HG03521 (cell line): ENCODE results near the gene VPS35L.

Experiments used
- ATAC-seq: cut with Tn5 transposase; IDR thresholded peaks from one replicate; pipeline ENCODE4 v1.9.1; 2021; ENCODE audit warnings: mild to moderate bottlenecking, moderate library complexity; ENCODE audit not compliant: unreplicated experiment

Gene VPS35L

DNA sequence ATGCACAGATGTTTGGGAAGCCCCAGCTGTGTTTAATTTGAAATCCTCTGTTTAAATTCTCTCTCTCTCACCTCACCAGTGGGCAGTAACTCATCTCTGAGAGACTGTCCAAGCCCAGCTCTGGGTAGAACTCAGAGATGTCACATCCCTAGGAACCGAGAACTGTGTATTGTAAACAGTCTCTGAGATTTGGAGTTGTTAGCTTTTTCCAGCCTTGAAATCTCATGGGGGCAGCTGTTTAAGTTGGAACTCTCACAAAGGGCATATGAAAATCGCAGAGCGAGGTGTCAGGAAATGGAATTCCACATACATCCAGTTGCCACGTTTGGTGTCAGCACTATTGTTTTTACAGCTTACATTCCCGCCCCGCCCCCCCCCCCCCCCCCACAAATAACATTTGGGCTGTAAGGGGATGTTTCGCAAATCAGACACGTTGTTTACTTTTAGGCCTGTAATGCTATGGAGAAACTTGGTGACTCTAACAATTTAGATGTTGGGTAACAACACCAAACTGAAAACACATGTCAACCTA lies 34.3 kb downstream of the VPS35L start:
- no peak for ATAC-seq

DNA sequence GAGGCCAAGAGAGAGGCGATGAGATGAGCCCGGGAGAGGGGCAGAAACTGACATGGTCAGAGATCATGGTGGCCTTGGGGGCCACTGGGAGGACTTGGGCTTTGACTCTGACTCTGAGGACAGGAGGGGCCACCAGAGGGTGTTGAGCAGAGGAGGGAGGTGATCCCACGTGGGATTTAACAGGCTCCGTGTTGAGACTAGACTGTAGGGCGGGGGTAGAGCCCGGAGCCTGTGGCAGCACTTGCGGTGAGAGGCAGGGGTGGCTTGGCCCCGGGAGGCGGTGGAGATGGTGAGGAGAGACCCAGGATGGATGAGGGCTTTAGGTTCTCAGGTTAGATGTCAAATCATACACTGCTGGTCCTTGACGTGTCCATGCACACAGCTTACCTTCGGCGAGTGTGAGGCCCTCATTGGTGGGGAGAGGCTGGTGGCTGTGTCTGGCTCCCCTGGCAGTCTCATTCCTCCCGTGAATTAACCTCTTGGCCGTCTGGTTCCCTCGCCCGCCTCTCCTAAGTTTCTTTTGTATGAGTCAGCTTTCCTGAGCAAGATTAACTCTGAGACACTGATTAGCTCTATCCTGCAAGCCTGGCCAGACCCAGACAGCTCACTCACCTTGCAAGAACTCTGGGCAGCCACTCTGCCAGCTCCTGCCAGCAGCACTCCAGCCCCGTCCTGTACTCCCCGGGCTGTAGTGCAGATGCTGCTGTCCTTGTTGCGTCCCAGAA lies 39.7 kb downstream of the VPS35L start:
- ATAC-seq: no peak

DNA sequence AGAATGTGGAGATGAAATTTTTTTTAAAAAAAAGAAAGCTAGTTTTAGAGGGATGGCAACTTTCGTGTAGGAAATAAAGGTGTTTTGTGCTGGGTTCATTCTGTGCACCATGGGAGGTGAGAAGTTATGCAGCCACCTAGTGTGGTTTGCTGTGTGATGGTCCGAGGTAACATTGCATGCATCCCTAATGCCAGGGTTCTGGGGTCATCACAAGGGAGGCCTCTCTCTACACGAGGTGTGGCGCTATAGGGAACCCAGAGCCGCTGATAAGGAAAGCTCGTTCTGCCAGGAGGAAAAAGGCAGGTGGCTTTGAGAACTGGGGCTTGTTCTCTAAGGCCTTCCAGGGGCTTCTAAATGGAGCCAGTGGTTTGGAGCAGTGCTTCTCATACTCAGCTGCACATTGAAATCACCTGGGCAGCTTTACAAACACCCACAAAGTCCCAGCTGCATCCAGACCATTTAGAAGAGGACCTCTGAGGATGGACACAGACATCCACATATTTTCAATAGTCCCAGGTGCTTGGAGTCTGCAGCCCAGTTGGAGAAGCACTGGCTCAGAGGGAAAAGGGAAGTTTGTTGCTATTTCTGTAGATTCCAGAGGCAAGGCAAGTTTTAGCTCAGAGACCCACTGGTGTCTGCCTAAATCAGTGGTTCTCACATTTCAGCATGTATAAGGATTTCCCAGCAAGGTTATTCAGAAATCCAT lies 43.5 kb downstream of the VPS35L start:
- ATAC-seq: no peak

DNA sequence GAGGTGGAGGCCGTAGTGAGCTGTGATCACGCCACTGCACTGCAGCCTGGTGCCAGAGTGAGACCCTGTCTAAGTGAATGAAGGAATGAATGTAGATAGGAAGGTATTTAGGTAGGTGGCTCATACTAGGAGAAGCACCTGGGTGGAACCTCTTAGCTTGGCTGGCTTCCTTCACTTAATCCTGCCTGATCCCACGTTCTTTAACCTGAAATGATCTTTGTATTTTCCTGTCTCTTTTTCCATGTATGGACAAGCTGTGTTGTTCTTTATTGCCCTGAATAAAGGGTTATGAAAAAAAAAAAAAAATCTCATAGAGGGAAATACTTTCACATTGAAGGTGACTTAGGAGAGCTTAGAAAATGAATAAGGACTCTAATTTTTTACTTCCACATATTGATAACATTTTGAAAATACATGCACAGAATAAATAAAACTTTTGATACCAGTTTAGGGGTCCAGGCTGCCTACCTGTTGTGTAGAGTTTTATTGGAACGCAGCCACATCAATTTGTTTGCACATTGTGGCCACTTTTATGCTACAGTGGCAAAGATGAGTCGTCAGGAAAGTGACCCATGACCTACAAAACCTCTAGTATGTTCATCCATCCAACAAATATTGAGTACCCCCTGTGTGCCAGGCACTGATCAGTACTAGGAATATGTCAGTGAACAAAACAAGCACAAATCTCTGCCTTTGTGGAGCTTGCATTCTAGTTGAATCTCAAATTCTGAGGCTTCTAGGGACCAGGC lies 44.6 kb downstream of the VPS35L start:
- ATAC-seq: no peak

DNA sequence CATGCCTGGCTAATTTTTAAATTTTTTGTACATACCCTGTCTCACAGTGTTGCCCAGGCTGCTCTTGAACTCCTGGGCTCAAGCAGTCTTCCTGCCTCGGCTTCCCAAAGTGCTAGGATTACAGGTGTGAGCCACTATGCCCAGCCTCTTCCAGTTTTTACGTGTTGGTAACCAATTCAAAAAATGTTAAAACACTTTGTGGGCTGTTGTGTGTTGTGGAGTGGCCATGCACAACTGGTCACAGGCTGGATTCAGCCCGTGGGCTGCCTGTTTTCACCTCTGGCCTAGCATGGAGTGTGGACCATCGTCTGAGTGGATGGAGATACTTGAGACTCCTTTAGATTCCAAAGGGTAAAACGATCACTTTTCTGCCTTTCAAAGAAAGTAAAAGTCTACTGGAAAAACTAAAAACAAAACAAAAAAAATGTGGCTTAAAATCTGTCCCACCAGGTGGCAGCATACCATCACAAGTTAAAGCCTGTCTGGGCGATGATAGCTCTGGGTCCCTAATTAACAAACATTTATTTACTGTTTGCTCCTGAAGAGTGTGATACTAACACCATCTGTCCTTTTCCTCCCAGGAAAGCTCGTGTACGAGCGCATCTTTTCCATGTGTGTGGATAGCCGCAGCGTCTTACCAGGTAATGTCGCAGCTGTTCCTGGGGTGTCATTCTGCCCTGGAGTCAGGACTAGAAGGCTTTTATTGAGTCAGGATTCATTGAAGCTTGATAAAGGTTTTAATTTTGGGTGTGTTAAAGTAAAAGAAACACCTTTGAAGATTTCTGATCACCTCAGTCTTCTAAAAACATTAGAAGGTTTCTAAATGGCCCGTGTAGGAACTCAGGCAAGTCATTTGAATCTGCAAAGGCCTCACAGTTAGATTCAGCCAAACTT lies 45.8 kb downstream of the VPS35L start:
- no peak for ATAC-seq

DNA sequence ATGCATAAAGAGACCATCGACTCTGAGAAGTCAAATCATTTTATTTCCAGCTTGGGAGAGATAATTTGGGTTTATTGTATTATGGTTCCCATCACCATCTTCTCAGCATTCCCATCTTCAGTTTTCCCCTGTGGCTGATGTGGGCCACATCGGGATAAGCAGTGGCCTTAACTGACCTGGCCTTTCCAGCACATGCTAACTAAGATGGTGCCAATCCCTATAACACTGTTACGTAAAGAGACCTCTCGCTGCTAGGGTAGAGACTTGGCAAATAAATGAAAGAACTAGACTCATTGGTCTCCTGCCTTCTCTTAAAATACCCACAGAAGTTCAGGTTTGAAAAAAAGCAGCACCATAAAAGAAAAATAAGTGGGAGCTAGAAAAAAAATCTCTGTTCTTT lies 49.4 kb downstream of the VPS35L start:
- no peak for ATAC-seq

DNA sequence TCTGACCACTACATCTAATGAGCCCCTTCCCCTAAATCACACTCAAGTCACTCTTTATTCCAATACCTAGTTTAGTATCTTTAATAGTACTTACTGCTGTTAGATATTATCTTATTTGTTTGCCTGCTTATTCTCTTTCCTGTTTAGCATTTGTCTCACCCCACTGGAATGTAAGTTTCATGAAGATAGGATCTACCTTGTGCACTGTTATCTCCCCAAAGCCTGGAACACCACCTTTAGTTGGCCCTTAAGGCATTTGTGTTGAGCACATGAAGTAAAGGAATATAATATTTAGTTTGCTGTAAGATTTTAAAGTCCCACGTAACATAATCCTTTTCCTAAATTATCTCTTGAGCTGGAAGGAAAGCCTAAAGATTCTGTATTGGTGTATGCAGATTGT lies 50.2 kb downstream of the VPS35L start:
- no peak for ATAC-seq

DNA sequence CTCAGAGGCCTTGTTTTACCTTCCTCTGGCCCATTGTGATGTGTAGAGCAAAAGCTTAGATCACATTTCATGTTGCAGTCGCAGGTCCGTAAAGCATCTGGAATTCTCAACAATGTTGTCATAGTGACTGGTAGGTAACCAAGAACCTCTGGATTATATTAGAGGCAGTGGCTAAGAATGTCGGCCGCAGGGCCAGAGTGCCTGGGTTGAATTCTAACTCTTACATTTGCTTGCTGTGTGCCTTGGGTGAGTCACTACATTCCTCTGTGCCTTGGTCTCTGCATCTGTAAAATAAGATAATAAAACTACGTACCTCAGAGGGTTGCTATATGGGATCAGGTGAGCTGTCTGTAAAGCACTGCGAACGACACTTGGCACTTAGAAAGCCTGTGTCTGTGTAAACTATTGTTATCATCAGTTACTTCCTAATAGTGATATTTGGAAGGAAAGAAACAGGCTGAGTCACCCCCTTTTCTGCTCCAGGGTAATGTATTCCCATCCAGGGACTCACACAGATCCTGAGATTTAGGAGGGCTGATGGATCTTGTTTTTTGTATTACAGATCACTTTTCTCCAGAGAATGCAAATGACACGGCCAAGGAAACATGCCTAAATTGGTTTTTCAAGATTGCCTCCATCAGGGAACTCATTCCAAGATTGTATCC lies 52.2 kb downstream of the VPS35L start:
- ATAC-seq: no peak

DNA sequence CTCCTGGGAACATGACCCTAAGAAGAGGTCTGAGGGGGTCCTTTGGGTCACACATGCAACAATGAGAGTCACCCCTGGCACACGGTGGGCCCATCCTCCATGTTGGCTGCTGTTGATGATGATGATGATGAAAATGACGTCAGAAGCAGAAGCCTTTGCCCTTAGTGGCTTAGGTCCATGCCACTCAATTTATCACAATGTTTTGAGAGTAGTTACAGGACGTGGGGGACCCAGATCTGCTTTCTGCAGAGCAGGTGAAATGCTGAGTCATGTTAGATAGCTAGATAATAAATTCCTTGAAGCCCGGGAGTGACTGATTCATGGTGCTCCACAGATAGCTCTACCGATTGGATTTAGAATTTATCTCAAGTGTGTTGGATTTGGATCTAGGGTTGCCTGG lies 53.9 kb downstream of the VPS35L start:
- no peak for ATAC-seq

DNA sequence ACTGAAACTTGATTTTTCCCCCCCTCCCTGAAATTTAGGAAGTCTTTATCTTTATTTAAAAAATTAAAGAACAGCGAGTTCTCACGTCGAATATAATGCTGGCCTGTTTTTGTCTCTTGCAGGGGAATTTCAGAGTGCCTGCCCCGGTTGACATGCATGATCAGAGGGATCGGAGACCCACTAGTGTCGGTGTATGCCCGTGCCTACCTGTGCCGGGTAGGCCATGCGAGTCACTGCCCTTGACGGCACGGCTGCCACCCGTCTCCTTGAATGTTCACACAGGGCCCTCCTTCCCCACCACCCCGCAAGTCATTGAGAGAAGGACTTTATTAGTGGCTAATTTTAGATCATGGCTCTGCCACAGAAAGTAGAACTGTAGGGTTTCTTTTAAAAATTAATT lies 54.7 kb downstream of the VPS35L start:
- no peak for ATAC-seq

DNA sequence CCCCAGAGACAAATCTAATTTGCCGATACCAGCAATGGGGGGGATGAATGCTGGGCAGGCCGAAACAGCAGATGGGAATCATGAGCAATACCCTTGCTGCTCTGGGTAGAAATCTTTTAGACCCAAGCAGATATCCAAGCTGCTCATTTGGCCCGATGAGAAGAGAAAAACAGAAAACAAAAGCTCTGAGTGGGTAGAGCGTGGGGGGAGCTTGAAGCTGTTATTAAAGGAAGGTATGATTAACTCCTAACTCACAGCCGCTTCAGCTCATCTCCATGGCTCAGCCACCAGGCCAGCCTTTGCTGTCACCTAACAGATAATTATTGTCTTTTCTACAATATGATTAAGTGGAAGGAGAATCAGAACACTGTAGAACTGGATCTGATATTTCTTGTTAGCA lies 58.3 kb downstream of the VPS35L start:
- ATAC-seq: no peak

DNA sequence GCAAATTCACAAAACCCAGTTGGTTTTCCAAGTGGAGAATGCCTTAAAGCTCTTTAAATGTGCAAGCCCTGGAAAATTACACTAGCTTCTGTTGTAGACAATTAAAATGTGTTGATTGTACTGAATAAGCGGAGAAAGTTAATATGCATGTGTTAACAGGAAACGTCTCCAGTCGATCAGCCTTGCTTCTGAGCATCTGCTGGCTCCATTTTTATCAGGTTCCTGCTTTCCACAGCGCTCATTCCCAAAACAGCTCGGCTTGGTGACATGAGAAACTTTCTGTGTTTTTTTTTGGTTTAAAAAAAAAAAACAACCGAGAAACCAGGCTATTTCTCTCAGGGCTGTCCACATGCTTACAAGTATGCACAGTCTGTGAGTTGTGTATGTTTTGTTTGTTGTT lies 60.7 kb downstream of the VPS35L start:
- ATAC-seq: no peak

DNA sequence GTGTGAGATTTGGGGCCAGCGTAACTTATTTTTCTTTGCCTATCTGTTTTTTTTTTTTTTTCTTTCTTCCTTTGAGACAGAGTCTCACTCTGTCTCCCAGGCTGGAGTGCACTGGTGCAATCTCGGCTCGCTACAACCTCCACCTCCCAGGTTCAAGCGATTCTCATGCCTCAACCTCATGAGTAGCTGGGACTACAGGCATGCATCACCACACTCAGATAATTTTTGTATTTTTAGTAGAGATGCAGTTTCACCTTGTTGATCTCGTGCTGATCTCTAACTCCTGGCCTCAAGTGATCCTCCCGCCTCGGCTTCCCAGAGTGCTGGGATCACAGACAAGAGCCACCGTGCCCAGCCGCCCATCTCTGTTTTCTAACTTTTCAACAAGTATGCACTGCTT lies 63.4 kb downstream of the VPS35L start:
- ATAC-seq: no peak

DNA sequence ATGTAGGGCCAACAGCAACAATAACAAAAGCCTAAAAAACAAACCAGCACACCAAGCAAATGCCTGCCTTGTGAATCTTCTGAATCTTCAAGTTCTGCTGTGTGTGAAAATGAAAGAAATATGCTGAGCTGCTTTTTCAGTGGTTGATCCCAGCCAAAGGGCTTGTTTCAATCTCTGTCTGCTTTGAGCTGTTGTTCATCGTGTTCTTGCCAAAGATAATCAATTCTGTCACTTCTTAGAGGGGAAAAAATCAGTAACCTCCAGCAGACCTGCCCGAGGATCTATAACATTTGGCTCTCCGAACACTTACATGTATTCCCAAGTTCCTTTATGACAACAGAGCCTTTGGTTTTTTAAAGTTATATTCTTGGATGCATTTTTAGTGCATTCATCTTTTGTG lies 65.9 kb downstream of the VPS35L start:
- ATAC-seq: no peak

DNA sequence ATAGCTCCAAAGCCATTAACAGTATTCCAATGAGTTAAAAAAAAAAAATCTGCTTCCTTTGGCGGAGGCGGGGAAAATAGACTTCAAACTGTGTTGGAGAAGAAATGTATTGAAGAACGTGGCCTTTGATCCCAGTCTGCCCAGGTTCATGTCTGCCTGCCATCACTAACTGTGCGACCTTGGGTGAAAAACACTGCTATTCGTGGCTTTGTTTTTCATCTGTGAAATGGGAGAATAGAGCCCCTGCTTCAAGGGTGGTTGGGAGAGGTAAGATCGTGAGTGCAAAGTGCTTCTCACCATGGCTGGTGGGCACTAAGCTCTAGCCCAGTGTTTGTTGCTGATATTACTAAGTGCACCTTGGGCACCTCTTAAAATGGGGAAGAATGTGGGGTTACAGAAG lies 69.5 kb downstream of the VPS35L start:
- ATAC-seq: no peak

DNA sequence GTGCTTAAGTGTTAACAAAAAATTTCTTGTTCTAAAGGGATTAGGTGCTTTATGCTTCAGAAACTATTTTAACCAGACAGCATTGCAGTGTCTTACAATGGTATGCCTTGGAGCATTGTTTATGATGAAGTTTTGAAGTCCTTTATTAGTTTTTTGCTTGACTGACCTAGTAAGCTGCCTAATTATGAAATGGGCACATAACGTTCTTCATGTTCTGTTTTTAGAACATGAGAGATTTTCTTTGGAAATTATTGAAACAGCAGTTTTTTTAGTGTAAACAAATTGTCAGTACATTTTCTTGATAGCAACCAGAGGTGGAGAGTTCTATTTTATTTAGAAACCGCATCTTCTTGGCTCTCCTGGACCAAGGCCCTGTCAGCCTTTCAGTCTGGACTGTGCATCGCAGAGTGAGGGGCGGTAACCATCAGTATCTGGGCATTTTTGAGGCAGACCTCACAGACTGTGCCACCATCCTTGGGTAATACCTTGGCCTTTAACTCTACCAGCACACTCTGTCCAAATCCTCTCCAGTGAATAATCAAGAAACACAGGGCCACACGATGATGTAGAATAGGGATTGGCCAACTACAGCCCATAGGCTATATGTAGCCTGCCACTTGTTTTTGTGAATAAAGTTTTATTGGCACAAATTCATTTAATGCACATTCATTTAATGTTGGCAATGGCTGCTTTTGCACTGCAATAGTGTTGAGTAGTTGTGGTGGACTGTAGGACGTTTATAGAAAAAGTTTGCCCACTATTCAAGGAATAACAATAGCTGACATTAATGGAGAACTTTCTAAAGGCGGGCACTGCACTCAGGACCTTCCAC lies 81.1 kb downstream of the VPS35L start:
- ATAC-seq: no peak

DNA sequence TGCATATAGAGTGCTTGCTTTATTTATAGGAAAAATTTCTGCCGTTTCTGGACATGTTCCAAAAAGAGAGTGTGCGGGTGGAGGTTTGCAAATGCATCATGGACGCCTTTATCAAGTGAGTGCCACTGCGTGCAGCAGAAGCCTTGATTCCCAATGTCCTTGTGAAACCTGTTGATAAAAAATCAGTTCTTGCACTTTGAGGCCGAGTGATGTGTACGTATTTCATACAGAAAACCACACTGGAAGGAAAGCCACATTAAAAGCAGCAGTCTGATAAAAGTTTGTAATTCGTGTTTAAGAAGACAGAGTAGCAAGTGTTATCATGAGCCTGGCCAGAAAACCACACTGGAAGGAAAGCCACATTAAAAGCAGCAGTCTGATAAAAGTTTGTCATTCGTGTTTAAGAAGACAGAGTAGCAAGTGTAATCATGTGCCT lies 84.5 kb downstream of the VPS35L start:
- no peak for ATAC-seq

DNA sequence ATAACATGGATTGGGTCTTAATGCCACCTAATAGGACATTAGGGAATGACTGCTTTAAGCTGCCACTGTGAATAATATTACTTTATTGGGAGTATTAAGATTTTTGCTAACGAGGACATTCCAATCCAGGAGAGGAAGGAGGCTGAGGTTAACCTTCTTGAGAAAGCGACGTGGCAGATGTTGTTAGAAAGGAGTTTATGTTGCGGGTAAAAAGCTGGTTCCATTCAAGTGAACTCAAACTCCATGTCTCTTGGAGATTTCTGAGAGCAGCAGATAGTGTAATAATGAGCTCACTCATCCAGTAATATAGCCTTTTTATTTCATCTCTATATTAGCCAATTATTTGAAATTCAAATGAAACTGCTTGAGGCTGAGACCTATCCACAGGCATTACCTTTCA lies 87.0 kb downstream of the VPS35L start:
- no peak for ATAC-seq

DNA sequence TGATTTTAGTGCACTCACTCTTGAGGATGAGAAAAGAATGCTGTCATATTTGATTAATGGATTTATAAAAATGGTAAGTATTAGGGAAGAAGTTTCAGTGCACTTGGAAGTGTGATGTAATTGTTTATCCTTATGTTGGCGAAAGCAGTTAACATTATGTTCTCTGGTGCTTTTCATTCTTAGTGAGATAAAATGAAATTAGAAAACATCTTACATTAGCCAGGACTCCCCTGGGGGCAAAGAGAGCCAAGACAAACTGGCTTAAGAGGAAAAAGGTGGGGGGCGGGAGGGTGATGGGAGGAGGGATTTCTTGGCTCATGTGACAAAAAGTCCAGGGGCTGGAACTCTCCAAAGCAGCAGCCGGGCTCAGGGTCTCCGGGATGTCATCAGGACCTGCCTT lies 89.4 kb downstream of the VPS35L start:
- no peak for ATAC-seq
